ENCODE data around the gene FBXO22. TPM values are rescaled to one million over a fixed set of nuclear protein-coding genes. Genes with fewer than 3 reads are reported as not detected.
"Not testable (repeated sequence)": the region's sequence is repeated elsewhere in the genome, so short reads cannot be mapped to it uniquely, and the experiment has no call there.

Gene FBXO22
- total RNA-seq, 1 experiment from 2014 or later, result 50.5 TPM

GRCh38 chr15:75981149-75981815 is 77.6 kb downstream of the FBXO22 start:
- DNase-seq (ENCODE audit: low read depth), result no peak

GRCh38 chr15:75982468-75982867 is 78.8 kb downstream of the FBXO22 start:
- DNase-seq (ENCODE audit: low read depth), result no peak

- DNase-seq (ENCODE audit: low read depth), result not testable (repeated sequence)
Observed at GRCh38 chr15:75984706-75985105, 81.0 kb downstream of the FBXO22 start.

GRCh38 chr15:75985971-75986370 is 82.3 kb downstream of the FBXO22 start:
- no peak for DNase-seq (ENCODE audit: low read depth)

- DNase-seq (ENCODE audit: low read depth), result no peak
Observed at GRCh38 chr15:75989045-75989444, 85.4 kb downstream of the FBXO22 start.

GRCh38 chr15:75989875-75990274 is 86.2 kb downstream of the FBXO22 start:
- DNase-seq (ENCODE audit: low read depth), result no peak

Other genes with a start within 250 kb of the FBXO22 start
- 31.4 and 52.5 TPM in 2 replicates for gene CSPG4, start 191.0 kb upstream of the FBXO22 start, total RNA-seq (2014; rRNA removed; shearing (Covaris generic))
- 74.8 and 86.9 TPM in 2 replicates for gene UBE2Q2, start 60.4 kb upstream of the FBXO22 start, total RNA-seq (2014; rRNA removed; shearing (Covaris generic))
- not detected in 2 replicates for gene NRG4, start 108.5 kb downstream of the FBXO22 start, total RNA-seq (2014; rRNA removed; shearing (Covaris generic))
- not detected in 2 replicates for gene TMEM266, start 156.1 kb downstream of the FBXO22 start, total RNA-seq (2014; rRNA removed; shearing (Covaris generic))

Data from RPMI7951 (cell line).